ENCODE results near the gene C9orf153.

- TF ChIP-seq POLR2AphosphoS5 (IDR thresholded peaks at IDR 0.05; ENCODE audit: low read depth, low read length) (no peak), POLR2A (IDR thresholded peaks at IDR 0.05; ENCODE audit: low read depth, low read length) (no peak)
Measured at GRCh38 chr9:86242071-86242470, 17.4 kb downstream of the C9orf153 start.

Data from GM12891 (cell line).